Activated naive CD4-positive, alpha-beta T cell treated with anti-CD3 and anti-CD28 coated beads, Interleukin-2, amount 10 ng/mL, durations not matched to agents 7 days and 5 days (primary cell): ENCODE measurements around the gene PDE9A.
"Not testable (repeated sequence)": the region's sequence is repeated elsewhere in the genome, so short reads cannot be mapped to it uniquely, and the experiment has no call there.

ENCODE experiments used
- CTCF ChIA-PET: fragments of 350-600 bp; sonication (Branson Sonifier 250); formaldehyde crosslinking; loops from one replicate; lab custom pipeline; 2021; ENCODE audit warnings: antibody characterized with exemption; lab: Charles Lee
- DNase-seq: peaks from one replicate; pipeline ENCODE4 v3.0.0-alpha.2; 2020
- H3K27ac Mint-ChIP-seq: one replicate; pipeline ENCODE4 v1.8.0; 2021; ENCODE audit warnings: mild to moderate bottlenecking, moderate library complexity, mixed read lengths
- H3K27me3 Mint-ChIP-seq: one replicate; pipeline ENCODE4 v1.8.0; 2021; ENCODE audit warnings: mild to moderate bottlenecking, mixed read lengths
- H3K36me3 Mint-ChIP-seq: one replicate; pipeline ENCODE4 v1.8.0; 2021; ENCODE audit warnings: mixed read lengths
- H3K4me1 Mint-ChIP-seq: one replicate; pipeline ENCODE4 v1.8.0; 2021; ENCODE audit warnings: mixed read lengths
- H3K4me3 Mint-ChIP-seq: one replicate; pipeline ENCODE4 v1.8.0; 2021; ENCODE audit warnings: mild to moderate bottlenecking, moderate library complexity, mixed read lengths
- H3K9me3 Mint-ChIP-seq: one replicate; pipeline ENCODE4 v1.8.0; 2021; ENCODE audit warnings: mixed read lengths

PDE9A gene

DNA sequence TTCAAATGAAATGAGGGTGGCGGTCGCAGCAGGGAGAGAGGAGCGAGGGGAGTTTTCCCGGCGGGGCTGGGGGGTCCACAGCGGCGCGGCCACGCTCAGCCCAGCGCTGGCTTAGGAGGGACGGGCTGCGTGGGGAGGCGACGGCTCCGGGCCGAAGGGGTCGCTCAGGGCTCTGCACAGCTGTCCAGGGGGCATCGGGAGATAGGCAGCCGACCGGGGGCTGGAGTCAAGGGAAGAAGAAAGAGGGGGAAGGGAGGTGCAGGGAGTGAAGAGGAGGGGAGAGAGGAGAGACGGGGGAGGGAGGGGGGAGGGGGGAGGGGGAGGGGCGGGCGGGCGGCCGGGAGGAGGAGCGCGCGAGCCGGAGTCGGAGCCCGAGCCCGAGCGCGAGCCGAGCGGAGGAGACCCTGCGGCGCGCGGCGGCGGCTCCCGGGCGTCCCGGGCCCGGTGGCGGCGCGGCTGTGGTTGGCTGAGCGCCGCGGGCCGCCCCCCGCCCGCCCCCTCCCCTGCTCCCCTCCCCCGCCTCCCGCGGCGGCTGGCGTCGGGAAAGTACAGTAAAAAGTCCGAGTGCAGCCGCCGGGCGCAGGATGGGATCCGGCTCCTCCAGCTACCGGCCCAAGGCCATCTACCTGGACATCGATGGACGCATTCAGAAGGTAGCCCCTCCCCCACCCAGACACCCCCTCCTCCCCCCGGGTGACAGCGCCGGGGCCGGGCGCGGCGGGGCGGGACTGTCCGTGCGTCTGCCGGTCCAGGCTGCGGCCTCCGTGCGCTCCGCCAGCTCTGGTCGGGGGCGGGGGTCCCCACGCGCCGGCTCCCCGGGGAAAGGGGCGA is at the start of gene PDE9A:
TSS of gene PDE9A (plus strand) at position 391 of the 831 bp plus-strand sequence. CDS start at position 585, 194 bp downstream.
- Mint-ChIP-seq H3K27ac (no peak within 1 kb of the TSS), H3K36me3 (no peaks in the 10 kb centered on the region), H3K4me3 (peak within 1 kb of the TSS; percentile 74), H3K4me1 (peaks cover 25% of the 10 kb centered on the region), H3K27me3 (peaks cover 84% of the 10 kb centered on the region), H3K9me3 (no peaks in the 10 kb centered on the region)
- DNase-seq, result peak; percentile 52
- CTCF ChIA-PET, result interaction anchor here (1.1 to 1.8 kb wide), 2 partner anchors 60 to 165 kb away, joined by 3 to 4 read pairs; no protein-coding TSS in a partner anchor

DNA sequence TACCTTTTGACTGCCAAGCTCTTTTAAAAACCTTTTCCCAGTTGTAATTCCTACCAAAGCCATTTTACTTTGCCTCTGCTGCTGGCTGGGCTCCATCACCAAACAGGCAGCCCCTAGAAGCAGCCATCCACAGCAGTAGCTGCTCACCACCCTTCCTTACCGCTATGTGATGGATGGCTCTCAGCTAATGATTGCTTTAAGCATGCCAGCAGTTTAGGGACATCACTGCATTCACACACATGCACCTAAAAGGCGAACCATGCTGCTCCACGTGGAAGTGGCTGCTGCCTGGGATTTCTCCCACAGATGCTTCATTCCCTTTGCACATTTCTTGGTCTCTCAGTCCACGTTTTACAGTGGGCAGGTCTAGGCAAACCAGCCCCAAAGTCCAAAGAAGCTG is 46.3 kb upstream of the PDE9A start:
- H3K9me3 Mint-ChIP-seq, result peaks cover 25% of the 10 kb centered on the region
- H3K4me3 Mint-ChIP-seq, result no peak overlapping the region
- CTCF ChIA-PET, result no interaction called here
- DNase-seq, result no peak
- peaks cover 3% of the 10 kb centered on the region for H3K4me1 Mint-ChIP-seq
- H3K36me3 Mint-ChIP-seq, result peaks cover 3% of the 10 kb centered on the region
- H3K27ac Mint-ChIP-seq, result no peak overlapping the region
- peaks cover 25% of the 10 kb centered on the region for H3K27me3 Mint-ChIP-seq

DNA sequence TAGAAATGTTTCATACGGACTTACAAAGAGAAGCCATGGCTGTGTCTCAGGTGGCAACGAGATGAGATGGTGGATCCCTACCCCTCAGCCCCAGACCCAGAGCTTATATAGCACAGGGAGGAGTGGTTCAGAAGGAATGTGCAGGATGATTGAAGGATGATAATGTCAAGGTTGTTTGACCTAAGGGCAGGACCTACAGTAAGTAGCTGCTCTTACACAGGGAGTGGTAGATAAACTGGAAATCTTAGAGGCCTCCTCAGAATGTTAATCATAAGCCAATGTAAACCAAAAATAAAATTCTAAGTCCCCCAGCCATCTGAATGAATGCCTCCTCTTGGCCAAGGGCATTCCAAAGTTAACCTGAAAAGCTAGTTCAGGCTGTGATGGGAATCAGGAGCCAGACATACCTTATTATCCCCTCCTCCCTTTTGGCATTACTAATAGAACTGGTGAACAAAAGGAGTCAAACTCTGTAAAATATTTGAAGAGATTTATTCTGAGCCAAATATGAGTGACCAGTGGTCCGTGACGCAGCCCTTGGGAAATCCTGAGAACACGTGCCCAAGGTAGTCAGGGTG is 45.8 kb upstream of the PDE9A start:
- CTCF ChIA-PET, result no interaction called here
- no peak for DNase-seq
- Mint-ChIP-seq H3K4me1 (peaks cover 3% of the 10 kb centered on the region), H3K27ac (no peak overlapping the region), H3K36me3 (peaks cover 3% of the 10 kb centered on the region), H3K27me3 (peaks cover 25% of the 10 kb centered on the region), H3K9me3 (peaks cover 27% of the 10 kb centered on the region), H3K4me3 (no peak overlapping the region)

DNA sequence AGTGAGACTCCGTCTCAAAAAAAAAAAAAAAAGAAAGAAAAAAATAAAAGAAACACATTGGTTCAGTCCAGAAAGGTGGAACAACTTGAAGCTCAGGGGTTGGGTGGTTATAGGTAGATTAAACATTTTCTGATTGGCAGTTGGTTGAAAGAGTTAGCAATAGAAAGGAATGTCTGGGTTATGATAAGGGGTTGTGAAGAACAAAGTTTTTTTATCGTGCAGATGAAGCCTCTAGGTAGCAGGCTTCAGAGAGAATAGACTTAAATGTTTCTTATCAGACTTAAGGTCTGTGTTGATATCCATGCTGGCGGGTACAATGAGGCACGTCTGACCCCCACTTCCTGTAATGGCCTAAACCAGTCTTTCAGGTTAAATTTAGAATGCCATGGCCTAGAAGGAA is 45.0 kb upstream of the PDE9A start:
- no peaks in the 10 kb centered on the region for H3K36me3 Mint-ChIP-seq
- H3K27ac Mint-ChIP-seq, result no peak overlapping the region
- peaks cover 5% of the 10 kb centered on the region for H3K4me1 Mint-ChIP-seq
- H3K27me3 Mint-ChIP-seq, result peaks cover 29% of the 10 kb centered on the region
- H3K4me3 Mint-ChIP-seq, result no peak overlapping the region
- CTCF ChIA-PET, result no interaction called here
- DNase-seq, result no peak
- peaks cover 27% of the 10 kb centered on the region for H3K9me3 Mint-ChIP-seq

DNA sequence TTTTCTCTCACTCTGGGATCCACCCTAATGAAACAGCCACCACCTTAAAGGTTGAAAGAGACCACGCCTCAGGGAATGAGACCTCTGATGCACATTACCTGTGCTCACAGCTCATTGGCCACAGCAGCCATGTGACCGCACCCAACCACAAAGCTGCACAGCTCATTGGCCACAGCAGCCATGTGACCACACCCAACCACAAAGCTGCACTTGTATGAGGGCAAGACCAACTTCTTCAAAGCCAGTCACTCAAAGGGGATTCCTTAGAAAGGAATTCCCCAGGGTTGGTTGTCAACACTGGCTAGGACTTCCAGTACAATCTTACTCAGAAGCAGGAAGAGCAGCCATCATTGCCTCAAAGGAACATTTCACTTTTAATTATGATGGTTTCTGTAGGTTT is 43.6 kb upstream of the PDE9A start:
- H3K27me3 Mint-ChIP-seq, result peaks cover 25% of the 10 kb centered on the region
- H3K36me3 Mint-ChIP-seq, result no peaks in the 10 kb centered on the region
- H3K4me1 Mint-ChIP-seq, result peaks cover 8% of the 10 kb centered on the region
- H3K9me3 Mint-ChIP-seq, result peaks cover 21% of the 10 kb centered on the region
- CTCF ChIA-PET, result no interaction called here
- H3K4me3 Mint-ChIP-seq, result no peak overlapping the region
- DNase-seq, result peak; percentile 47
- H3K27ac Mint-ChIP-seq, result no peak overlapping the region

DNA sequence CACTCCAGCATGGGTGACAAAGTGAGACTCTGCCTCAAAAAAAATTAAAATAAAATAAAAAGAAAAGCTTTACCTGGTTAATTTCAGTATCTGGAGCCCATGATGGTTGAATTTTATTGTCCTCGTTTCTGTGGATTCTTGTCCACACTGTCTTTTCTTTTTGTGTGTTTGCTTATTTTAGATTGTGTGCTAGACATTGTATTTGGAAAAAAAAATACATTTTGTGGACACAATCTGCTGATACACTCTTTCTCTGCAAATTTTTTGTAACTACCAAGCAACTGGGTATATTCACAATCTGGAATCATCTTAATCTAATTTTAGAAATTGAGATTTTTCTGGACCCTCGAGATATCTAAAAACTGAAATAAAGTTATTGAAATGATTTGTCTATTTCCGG is 41.6 kb upstream of the PDE9A start:
- H3K9me3 Mint-ChIP-seq, result peaks cover 7% of the 10 kb centered on the region
- H3K4me3 Mint-ChIP-seq, result no peak overlapping the region
- CTCF ChIA-PET, result no interaction called here
- H3K27ac Mint-ChIP-seq, result no peak overlapping the region
- H3K27me3 Mint-ChIP-seq, result peaks cover 19% of the 10 kb centered on the region
- DNase-seq, result no peak
- H3K36me3 Mint-ChIP-seq, result no peaks in the 10 kb centered on the region
- H3K4me1 Mint-ChIP-seq, result peaks cover 8% of the 10 kb centered on the region

DNA sequence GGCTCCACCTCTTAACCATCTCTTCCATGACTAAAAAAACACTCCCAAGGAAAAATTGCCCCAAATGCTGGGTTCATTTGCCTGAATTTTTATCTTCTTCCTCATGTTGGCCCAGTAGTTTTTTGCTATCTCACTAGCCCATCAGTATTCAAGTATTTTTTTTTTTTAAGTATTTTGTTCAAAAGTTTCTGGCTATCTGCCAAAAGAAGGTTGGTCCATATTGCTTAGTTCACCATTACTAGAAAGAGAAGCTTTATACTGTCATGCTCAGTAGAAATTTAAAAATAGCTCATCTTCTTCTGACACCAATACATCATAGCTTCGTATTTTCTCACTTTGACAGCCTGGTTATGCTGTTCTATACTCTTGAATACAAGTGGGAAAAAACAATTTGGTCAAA is 41.0 kb upstream of the PDE9A start:
- peaks cover 5% of the 10 kb centered on the region for H3K9me3 Mint-ChIP-seq
- no peak overlapping the region for H3K4me3 Mint-ChIP-seq
- CTCF ChIA-PET, result no interaction called here
- H3K27me3 Mint-ChIP-seq, result peaks cover 16% of the 10 kb centered on the region
- H3K36me3 Mint-ChIP-seq, result no peaks in the 10 kb centered on the region
- no peak overlapping the region for H3K27ac Mint-ChIP-seq
- DNase-seq, result no peak
- peaks cover 8% of the 10 kb centered on the region for H3K4me1 Mint-ChIP-seq

DNA sequence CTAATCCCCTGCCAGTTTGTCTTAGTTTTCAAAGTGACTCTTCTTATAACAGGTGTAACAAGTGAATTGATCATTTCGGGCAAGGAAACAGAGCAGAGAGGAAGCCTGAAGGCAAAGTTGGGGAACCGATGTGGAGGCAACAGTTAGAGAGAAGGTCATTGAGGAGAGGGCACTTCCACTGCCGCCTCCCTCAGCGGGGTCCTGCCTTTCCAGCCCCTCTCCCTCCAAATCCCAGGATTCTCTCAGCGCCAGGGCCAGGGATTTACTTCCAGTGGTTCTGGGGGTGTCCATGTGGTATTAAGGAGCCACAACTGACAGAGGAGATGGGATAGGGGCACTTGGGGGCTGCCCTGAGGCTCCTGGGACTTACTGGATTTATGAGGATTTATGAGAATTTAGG is 39.7 kb upstream of the PDE9A start:
- H3K27me3 Mint-ChIP-seq, result peaks cover 14% of the 10 kb centered on the region
- CTCF ChIA-PET, result no interaction called here
- no peak for DNase-seq
- no peaks in the 10 kb centered on the region for H3K36me3 Mint-ChIP-seq
- peaks cover 8% of the 10 kb centered on the region for H3K4me1 Mint-ChIP-seq
- H3K9me3 Mint-ChIP-seq, result peaks cover 5% of the 10 kb centered on the region
- H3K27ac Mint-ChIP-seq, result no peak overlapping the region
- H3K4me3 Mint-ChIP-seq, result no peak overlapping the region

DNA sequence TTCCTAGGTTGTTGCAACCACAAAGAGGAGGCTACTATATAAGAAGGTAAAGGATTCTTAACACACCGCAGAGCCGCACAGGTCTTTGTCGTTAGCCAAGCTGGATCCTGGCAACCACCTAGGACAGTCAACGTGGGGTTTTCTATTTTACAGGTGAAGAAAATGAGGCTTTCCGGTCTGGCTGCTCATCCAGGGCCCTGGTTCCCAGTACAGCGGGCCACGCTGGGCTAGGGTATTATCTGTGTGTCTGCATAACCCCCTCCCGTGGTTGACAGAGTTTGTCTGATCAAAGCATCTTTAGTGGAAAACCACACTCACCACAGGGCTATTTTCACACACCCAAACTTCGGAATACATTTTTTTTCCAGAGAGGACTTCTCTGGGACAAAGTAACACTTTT is 39.0 kb upstream of the PDE9A start:
- Mint-ChIP-seq H3K4me3 (no peak overlapping the region), H3K27ac (no peak overlapping the region), H3K36me3 (no peaks in the 10 kb centered on the region), H3K9me3 (peaks cover 5% of the 10 kb centered on the region), H3K27me3 (peaks cover 19% of the 10 kb centered on the region), H3K4me1 (peaks cover 8% of the 10 kb centered on the region)
- peak; percentile 66 for DNase-seq
- CTCF ChIA-PET, result interaction anchor here (1.2 kb wide), 1 partner anchor 20 kb away, joined by 3 read pairs; no protein-coding TSS in a partner anchor

DNA sequence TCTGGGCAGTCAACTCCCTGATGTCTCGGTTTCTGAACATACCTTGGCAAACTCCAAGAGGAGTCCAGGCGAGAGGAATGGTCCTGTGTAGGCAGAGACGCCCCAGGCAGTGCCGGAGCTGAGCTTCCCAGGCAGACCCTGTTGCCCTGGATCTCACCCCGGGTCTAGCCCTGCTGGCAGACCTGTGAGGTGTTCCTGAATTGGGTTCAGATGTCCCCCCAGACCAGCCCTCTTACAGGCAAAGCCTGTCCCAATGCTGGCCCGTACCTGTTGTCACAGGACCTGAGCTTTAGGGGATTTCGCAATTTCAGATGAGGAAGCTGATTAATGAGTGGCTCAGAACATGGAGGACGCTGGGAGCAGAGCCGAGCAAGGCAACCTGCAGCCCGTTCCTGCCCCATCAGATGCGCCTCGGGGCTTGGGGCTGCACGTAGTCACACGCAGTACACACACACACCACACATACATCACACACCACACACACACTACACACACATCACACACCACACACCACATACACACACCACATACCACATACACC is 38.5 kb upstream of the PDE9A start:
- Mint-ChIP-seq H3K36me3 (no peaks in the 10 kb centered on the region), H3K9me3 (peaks cover 5% of the 10 kb centered on the region), H3K27ac (no peak overlapping the region), H3K4me3 (no peak overlapping the region), H3K27me3 (peaks cover 23% of the 10 kb centered on the region), H3K4me1 (peaks cover 5% of the 10 kb centered on the region)
- DNase-seq, result peak; percentile 68
- CTCF ChIA-PET, result interaction anchor here (1.2 kb wide), 1 partner anchor 21 kb away, joined by 3 read pairs; no protein-coding TSS in a partner anchor

DNA sequence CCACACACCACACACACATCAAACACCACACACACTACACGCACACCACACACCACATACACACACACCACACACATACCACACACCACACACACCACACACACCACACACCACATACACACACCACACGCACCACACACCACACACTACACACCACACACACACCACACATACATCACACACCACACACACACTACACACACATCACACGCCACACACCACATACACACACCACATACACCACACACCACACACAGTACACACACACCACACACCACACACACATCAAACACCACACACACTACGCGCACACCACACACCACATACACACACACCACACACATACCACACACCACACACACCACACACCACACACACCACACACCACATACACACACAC is 38.0 kb upstream of the PDE9A start:
- H3K4me3 Mint-ChIP-seq, H3K4me1 Mint-ChIP-seq, H3K36me3 Mint-ChIP-seq, H3K27ac Mint-ChIP-seq, H3K9me3 Mint-ChIP-seq, DNase-seq: not testable (repeated sequence)
- CTCF ChIA-PET, result interaction anchor here (1.2 kb wide), 1 partner anchor 21 kb away, joined by 3 read pairs; no protein-coding TSS in a partner anchor
- peaks cover 28% of the 10 kb centered on the region for H3K27me3 Mint-ChIP-seq

DNA sequence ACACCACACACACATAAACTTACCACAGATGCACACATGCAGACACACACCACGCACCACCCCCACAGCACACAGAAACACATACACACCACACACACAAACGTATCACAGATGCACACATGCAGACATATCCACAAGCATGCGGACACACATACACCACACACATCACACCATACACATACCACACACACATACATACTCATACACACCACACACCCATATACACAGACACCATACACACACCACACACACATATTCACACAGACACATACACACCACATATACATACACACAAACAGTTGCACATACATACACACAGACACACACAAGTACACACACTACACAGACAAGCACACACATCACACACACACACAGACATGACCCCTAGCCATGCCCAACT is 37.5 kb upstream of the PDE9A start:
- no peak for DNase-seq
- H3K36me3 Mint-ChIP-seq, result no peaks in the 10 kb centered on the region
- H3K27ac Mint-ChIP-seq, result no peak overlapping the region
- H3K27me3 Mint-ChIP-seq, result peaks cover 34% of the 10 kb centered on the region
- H3K4me3 Mint-ChIP-seq, result no peak overlapping the region
- H3K4me1 Mint-ChIP-seq, result peaks cover 5% of the 10 kb centered on the region
- peaks cover 5% of the 10 kb centered on the region for H3K9me3 Mint-ChIP-seq
- CTCF ChIA-PET, result interaction anchor here (0.7 to 1.0 kb wide), 2 partner anchors 23 to 79 kb away, joined by 3 read pairs; no protein-coding TSS in a partner anchor

DNA sequence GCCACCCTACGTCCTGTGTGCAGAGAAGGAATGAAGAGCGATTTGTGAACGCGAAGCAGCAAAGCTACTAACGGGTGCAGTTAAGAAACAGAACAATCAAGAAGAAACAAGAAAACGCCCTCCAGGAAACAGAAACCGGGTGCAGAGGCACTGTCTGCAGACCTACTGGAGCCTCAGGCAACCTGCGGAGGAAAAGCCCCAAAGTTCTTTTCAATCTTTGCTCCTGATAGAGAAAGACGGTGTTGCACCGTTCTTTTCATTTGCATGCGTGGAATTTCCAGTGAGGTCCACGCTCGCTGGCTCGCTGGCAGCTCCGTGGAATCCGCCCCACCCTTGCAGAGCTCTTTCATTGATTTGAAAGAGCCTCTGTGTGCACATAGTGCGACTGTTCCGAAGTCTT is 37.0 kb upstream of the PDE9A start:
- H3K27me3 Mint-ChIP-seq, result peaks cover 39% of the 10 kb centered on the region
- H3K4me1 Mint-ChIP-seq, result peaks cover 5% of the 10 kb centered on the region
- DNase-seq, result peak; percentile 70
- no peak overlapping the region for H3K4me3 Mint-ChIP-seq
- no peaks in the 10 kb centered on the region for H3K36me3 Mint-ChIP-seq
- H3K9me3 Mint-ChIP-seq, result peaks cover 5% of the 10 kb centered on the region
- H3K27ac Mint-ChIP-seq, result no peak overlapping the region
- CTCF ChIA-PET, result interaction anchor here (0.7 to 1.0 kb wide), 2 partner anchors 24 to 80 kb away, joined by 3 read pairs; no protein-coding TSS in a partner anchor

DNA sequence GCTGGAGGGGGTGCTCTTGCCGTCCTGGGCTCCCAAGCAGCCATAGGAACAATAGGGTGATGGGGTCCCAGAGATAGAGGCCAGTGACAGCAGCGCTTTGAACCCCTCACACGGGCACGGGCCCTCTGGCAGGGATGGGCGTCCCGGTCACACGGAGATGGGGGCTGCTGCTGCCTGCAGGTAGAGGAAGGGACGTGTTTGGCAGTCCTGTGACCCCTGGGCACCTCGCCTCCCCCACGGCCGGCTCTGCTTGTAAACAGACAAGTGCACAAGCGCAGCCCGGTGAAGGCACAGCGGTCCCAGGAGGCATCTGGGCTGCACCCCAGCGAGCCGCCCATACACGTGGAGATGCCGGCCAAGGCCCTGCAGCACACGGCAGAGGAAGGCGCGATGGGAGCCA is 36.5 kb upstream of the PDE9A start:
- Mint-ChIP-seq H3K9me3 (peaks cover 3% of the 10 kb centered on the region), H3K27ac (no peak overlapping the region), H3K27me3 (peaks cover 44% of the 10 kb centered on the region), H3K36me3 (no peaks in the 10 kb centered on the region), H3K4me3 (no peak overlapping the region), H3K4me1 (peaks cover 5% of the 10 kb centered on the region)
- CTCF ChIA-PET, result interaction anchor here (0.7 kb wide), 1 partner anchor 80 kb away, joined by 3 read pairs; no protein-coding TSS in a partner anchor
- no peak for DNase-seq
